Stomach (tissue), 9 donors: ENCODE results near the gene EEF1A2. TPM values are rescaled to one million over a fixed set of nuclear protein-coding genes. Genes with fewer than 3 reads are reported as not detected.

Experiments
- DNase-seq, 2 donors: peaks; one replicate each; pipeline versions ENCODE4 v3.0.0 to v3.0.0-alpha.2; 2013 to 2019
- H3K27ac ChIP-seq, 5 donors: fragments of 200-600 bp in 4 of 5; sonication (generic) in 4 of 5; one replicate each; pipeline ENCODE4 v1.5.1; 2013 to 2019; ENCODE audit warnings: mild to moderate bottlenecking in 1 of 5, moderate library complexity in 1 of 5
- H3K27me3 ChIP-seq, 3 donors: fragments of 200-600 bp; sonication (generic); one replicate each; pipeline ENCODE4 v1.5.1; 2017 to 2019; ENCODE audit warnings: mixed run types in 1 of 3
- H3K36me3 ChIP-seq, 4 donors: fragments of 200-600 bp; sonication (generic); 1 replicate in 3 of 4; 2 replicates in 1 of 4; pipeline ENCODE4 v1.5.1; 2016 to 2019
- H3K4me1 ChIP-seq, 4 donors: fragments of 200-600 bp; sonication (generic); one replicate each; pipeline ENCODE4 v1.5.1; 2016 to 2019
- H3K4me3 ChIP-seq, 4 donors: fragments of 200-600 bp; sonication (generic) in 3 of 4; one replicate each; pipeline ENCODE4 v1.5.1; 2016 to 2019; ENCODE audit warnings: mild to moderate bottlenecking in 1 of 4
- H3K9me3 ChIP-seq, 4 donors: fragments of 200-600 bp; sonication (generic); one replicate each; pipeline ENCODE4 v1.5.1; 2016 to 2019
- CTCF ChIP-seq, 7 experiments: fragments of 450-650 bp in 4 of 7; fragments of 200-600 bp in 3 of 7; sonication (generic) in 3 of 7; IDR thresholded peaks; one replicate each; pipeline ENCODE4 v1.5.1; 2016 to 2019; ENCODE audit warnings: antibody characterized with exemption in 7 of 7, control low read depth in 2 of 7, mild to moderate bottlenecking in 1 of 7
- EP300 ChIP-seq: sonication (generic); formaldehyde crosslinking; IDR thresholded peaks from one replicate; pipeline ENCODE4 v1.6.1; 2017; ENCODE audit warnings: antibody characterized with exemption
- POLR2A ChIP-seq, 4 donors: fragments of 450-650 bp; IDR thresholded peaks; one replicate each; pipeline ENCODE4 v1.6.1; 2016; ENCODE audit warnings: antibody characterized with exemption in 4 of 4, control low read depth in 2 of 4, mild to moderate bottlenecking in 1 of 4, moderate library complexity in 1 of 4
- POLR2AphosphoS5 ChIP-seq, 3 donors: sonication (generic); formaldehyde crosslinking; IDR thresholded peaks; one replicate each; pipeline ENCODE4 v1.6.1; 2016; ENCODE audit warnings: antibody characterized with exemption in 3 of 3
- WGBS, 5 donors: extraction: QIAGEN DNeasy Blood & Tissue Kit in 3 of 5; methylation state at CpG; one replicate each; pipeline versions ENCODE4 v1.1.5 to v1.1.7; 2013 to 2018; 5-methylcytosine and 5-hydroxymethylcytosine counted together
- intact Hi-C: fragments of 100-400 bp; cut with DNase I; formaldehyde crosslinking; loops from one replicate; pipeline ENCODE4 v1.15.1; 2023; ENCODE audit warnings: low total_unique reads
- polyA plus RNA-seq, 3 donors: library from polyadenylated mRNA; stranded (reverse); fragments of 200-250 nt; gene quantifications; one replicate each; pipeline ENCODE4 v1.2.3, GENCODE V29; 2013
- total RNA-seq, 5 donors: library from RNA; depleted of rRNA; stranded (reverse); fragments of >200 nt; gene quantifications; one replicate each; pipeline versions ENCODE4 v1.1.0 to v1.2.3, GENCODE V29; 2014 to 2016
- donor health status: healthy with polysubstance abuse.
- donor health status: Bipolar disorder and iron deficiency.
- donor health status: healthy.

The EEF1A2 gene
- total and polyA plus RNA-seq, 8 donors = 0.58 to 64.8 (median 23.8) TPM; not detected in 1

GRCh38 chr20:63536241-63536977 is 37.5 kb upstream of the EEF1A2 start:
- TF ChIP-seq POLR2AphosphoS5 (IDR thresholded peaks at IDR 0.05) (peak in 2 of 3 donors; percentile 18 to 30), CTCF (IDR thresholded peaks at IDR 0.05) (no peak), POLR2A (IDR thresholded peaks at IDR 0.05) (peak in 1 of 4 donors; percentile 42)
- Histone ChIP-seq H3K36me3 (no peaks in the 10 kb centered on the region), H3K27ac (peak overlapping the region; percentile 88 to 96 (median 90)), H3K27me3 (peaks cover 0 to 55% (median 11%) of the 10 kb centered on the region in 3 donors), H3K4me1 (peaks cover 38 to 79% (median 63%) of the 10 kb centered on the region in 4 donors), H3K9me3 (no peaks in the 10 kb centered on the region), H3K4me3 (peak overlapping the region; percentile 28 to 50 (median 32))
- peak; percentile 57 to 71 for DNase-seq
- intact Hi-C loops = loop anchor here (5.0 kb wide), 1 partner anchor 436 kb away; no protein-coding TSS in a partner anchor
- WGBS, 5 donors = 23 to 60% (median 30%) methylated on average over 16 to 35 of the region's 35 CpGs

- Histone ChIP-seq H3K27ac (peak overlapping the region; percentile 78 to 96 (median 90)), H3K4me1 (peaks cover 35 to 65% (median 61%) of the 10 kb centered on the region in 4 donors), H3K36me3 (no peaks in the 10 kb centered on the region), H3K27me3 (peaks cover 0 to 63% (median 11%) of the 10 kb centered on the region in 3 donors), H3K4me3 (peak overlapping the region in 1 of 4 donors; percentile 50), H3K9me3 (no peaks in the 10 kb centered on the region)
- intact Hi-C loops = loop anchor here (5.0 kb wide), 1 partner anchor 437 kb away; no protein-coding TSS in a partner anchor
- DNase-seq = peak; percentile 83 to 87
- TF ChIP-seq CTCF (IDR thresholded peaks at IDR 0.05) = no peak
- TF ChIP-seq POLR2AphosphoS5 (IDR thresholded peaks at IDR 0.05) = peak in 2 of 3 donors; percentile 75 to 81
- no peak for TF ChIP-seq EP300
- WGBS, 5 donors = 25 to 52% (median 37%) methylated on average over 15 to 49 of the region's 49 CpGs
Observed at GRCh38 chr20:63534831-63535651, 36.2 kb upstream of the EEF1A2 start.

- Histone ChIP-seq H3K4me3 (peak overlapping the region in 1 of 4 donors; percentile 50), H3K9me3 (no peaks in the 10 kb centered on the region), H3K27me3 (peaks cover 0 to 63% (median 11%) of the 10 kb centered on the region in 3 donors), H3K36me3 (no peaks in the 10 kb centered on the region), H3K27ac (peak overlapping the region; percentile 78 to 96 (median 90)), H3K4me1 (peaks cover 35 to 61% (median 57%) of the 10 kb centered on the region in 4 donors)
- TF ChIP-seq EP300 (no peak), POLR2A (IDR thresholded peaks at IDR 0.05) (no peak), CTCF (IDR thresholded peaks at IDR 0.05) (no peak), POLR2AphosphoS5 (IDR thresholded peaks at IDR 0.05) (no peak)
- intact Hi-C loops = no loop called here
- no peak for DNase-seq
- 40 to 48% (median 41%) methylated on average over 7 to 12 of the region's 12 CpGs for WGBS, 5 donors
Observed at GRCh38 chr20:63534427-63534830, 35.5 kb upstream of the EEF1A2 start.

GRCh38 chr20:63533871-63534393 is 35.0 kb upstream of the EEF1A2 start:
- H3K9me3 ChIP-seq = no peaks in the 10 kb centered on the region
- DNase-seq = peak; percentile 83 to 94
- H3K27ac ChIP-seq = peak overlapping the region; percentile 78 to 96 (median 90)
- intact Hi-C loops = no loop called here
- peaks cover 0 to 63% (median 11%) of the 10 kb centered on the region in 3 donors for H3K27me3 ChIP-seq
- no peak overlapping the region for H3K4me3 ChIP-seq
- WGBS, 5 donors = 19 to 56% (median 39%) methylated on average over 10 to 28 of the region's 28 CpGs
- TF ChIP-seq POLR2AphosphoS5 (IDR thresholded peaks at IDR 0.05) = peak in 2 of 3 donors; percentile 87 to 95
- TF ChIP-seq EP300 = no peak
- no peak for TF ChIP-seq CTCF (IDR thresholded peaks at IDR 0.05)
- TF ChIP-seq POLR2A (IDR thresholded peaks at IDR 0.05) = peak in 1 of 4 donors; percentile 30
- no peaks in the 10 kb centered on the region for H3K36me3 ChIP-seq
- peaks cover 35 to 56% (median 52%) of the 10 kb centered on the region in 4 donors for H3K4me1 ChIP-seq
